Motor neuron (in vitro differentiated cells): ENCODE data around the gene FCRL5. TPM values are rescaled to one million over a fixed set of nuclear protein-coding genes. Genes with fewer than 3 reads are reported as not detected.
"Not testable (repeated sequence)": the region's sequence is repeated elsewhere in the genome, so short reads cannot be mapped to it uniquely, and the experiment has no call there.

Experiments
- ATAC-seq, 8 experiments: fragments of 200-7000 bp; cut with Tn5 transposase; replicated peaks in 6 of 8; 2 replicates each; pipeline ENCODE4 v1.8.0; 2021; ENCODE audit warnings: mild to moderate bottlenecking in 8 of 8, moderate library complexity in 8 of 8
- H3K27ac ChIP-seq, 2 donors: fragments of 250-450 bp; sonication (Bioruptor Pico); 2 replicates each; pipeline ENCODE4 v1.9.0; 2021; ENCODE audit warnings: antibody characterized with exemption in 2 of 2, mild to moderate bottlenecking in 2 of 2, moderate library complexity in 1 of 2
- H3K4me1 ChIP-seq, 2 donors: fragments of 250-450 bp; sonication (Bioruptor Pico); replicated peaks in 1 of 2; 2 replicates each; pipeline ENCODE4 v1.6.1; 2021; ENCODE audit warnings: antibody characterized with exemption in 2 of 2, mild to moderate bottlenecking in 2 of 2, moderate library complexity in 1 of 2
- H3K4me3 ChIP-seq, 5 donors: fragments of 250-450 bp; sonication (Bioruptor Pico); 2 replicates each; pipeline ENCODE4 v1.9.0; 2021; ENCODE audit warnings: antibody characterized with exemption in 5 of 5, mild to moderate bottlenecking in 5 of 5, moderate library complexity in 4 of 5
- WGBS, 10 experiments: fragments of 450-650 bp; shearing (Covaris generic); methylation state at CpG; one replicate each; pipeline ENCODE4 v1.0.0; 2022; 5-methylcytosine and 5-hydroxymethylcytosine counted together
- in situ Hi-C, 9 experiments: fragments of 400-800 bp; cut with MboI; loops; one replicate each; pipeline ENCODE4 v1.15.0; 2021; ENCODE audit warnings: low sequenced_read_pairs in 9 of 9, low pct_unique_long_range_greater_than_20kb in 2 of 9; ENCODE audit not compliant: unreplicated experiment in 9 of 9
- total RNA-seq, 8 experiments: library from RNA; unstranded; fragments of 300-600 nt; gene quantifications; 2 replicates each; pipeline versions ENCODE4 v1.2.3 to v1.2.4, GENCODE V29; 2022

Gene FCRL5
- total RNA-seq, 8 experiments from 2014 or later: 0.05 to 1.3 (median 0.18) TPM; not detected in 2

DNA sequence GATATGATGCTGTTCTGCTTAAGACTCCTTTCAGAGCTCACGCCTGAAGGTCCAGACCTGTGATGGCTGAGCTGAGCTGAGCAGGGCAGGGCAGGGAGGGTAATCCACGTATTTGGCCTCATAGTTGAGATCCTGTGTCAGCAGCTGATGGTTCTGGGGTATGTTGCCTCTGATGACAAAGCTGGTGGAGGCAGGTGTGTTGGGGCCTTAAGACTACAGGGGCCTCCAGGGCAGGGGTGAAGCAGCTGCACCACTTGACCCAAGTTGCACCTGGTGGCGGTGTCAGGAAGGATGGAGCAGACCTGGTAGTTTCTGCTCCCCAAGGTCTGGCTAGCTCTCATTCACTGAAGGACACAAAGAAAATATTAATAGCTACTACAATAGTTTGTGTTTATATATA, 57.0 kb downstream of the FCRL5 start:
- WGBS, 10 experiments: 11 to 100% (median 93%) methylated on average over 1 of the region's 3 CpGs; no CpG with 5 or more reads in 6 of the 10 experiments
- no peak for ATAC-seq
- no peaks in the 10 kb centered on the region for H3K4me1 ChIP-seq
- in situ Hi-C loops: loop anchor here in 6 of 9 experiments (25.0 kb wide), 4 partner anchors 283 to 408 kb away; partner anchors contain the start of gene ETV3L (in 1 of the 6)
- no peak overlapping the region for H3K27ac ChIP-seq
- H3K4me3 ChIP-seq: no peak overlapping the region

DNA sequence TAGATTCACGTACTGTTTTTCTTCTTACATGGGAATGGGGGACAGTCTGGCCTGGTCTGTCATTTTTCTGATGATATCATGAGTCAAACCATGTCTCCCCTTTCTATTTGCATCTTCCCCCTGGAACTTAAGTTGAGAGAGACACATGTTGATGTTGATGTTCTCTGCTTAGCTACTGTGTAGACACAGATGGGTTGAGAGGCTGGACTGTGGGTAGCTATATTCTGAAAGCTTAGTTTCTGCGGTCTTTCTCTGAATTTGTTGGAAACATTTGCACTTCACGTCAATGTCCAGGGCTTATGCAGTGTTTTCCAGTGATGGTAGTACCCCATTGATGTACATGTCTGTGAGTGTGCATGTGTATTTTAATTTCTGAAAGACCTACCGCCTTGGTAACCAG, 58.2 kb downstream of the FCRL5 start:
- ATAC-seq: no peak
- Histone ChIP-seq H3K27ac (no peak overlapping the region), H3K4me1 (no peaks in the 10 kb centered on the region), H3K4me3 (no peak overlapping the region)
- in situ Hi-C loops: loop anchor here in 6 of 9 experiments (25.0 kb wide), 4 partner anchors 282 to 407 kb away; partner anchors contain the start of gene ETV3L (in 1 of the 6)
- 38 to 100% (median 81%) methylated on average over 1 to 4 of the region's 4 CpGs; no CpG with 5 or more reads in 4 of the 10 experiments for WGBS, 10 experiments

GRCh38 chr1:157490467-157491165, 61.7 kb downstream of the FCRL5 start:
- Histone ChIP-seq H3K27ac (no peak overlapping the region), H3K4me3 (no peak overlapping the region), H3K4me1 (no peaks in the 10 kb centered on the region)
- ATAC-seq: peak in 6 of 8 experiments; percentile 29 to 82 (median 40)
- in situ Hi-C loops: loop anchor here in 6 of 9 experiments (25.0 kb wide), 4 partner anchors 278 to 403 kb away; partner anchors contain the start of gene ETV3L (in 1 of the 6)
- 0 to 100% (median 27%) methylated on average over 1 to 14 of the region's 14 CpGs; no CpG with 5 or more reads in 1 of the 10 experiments for WGBS, 10 experiments

DNA sequence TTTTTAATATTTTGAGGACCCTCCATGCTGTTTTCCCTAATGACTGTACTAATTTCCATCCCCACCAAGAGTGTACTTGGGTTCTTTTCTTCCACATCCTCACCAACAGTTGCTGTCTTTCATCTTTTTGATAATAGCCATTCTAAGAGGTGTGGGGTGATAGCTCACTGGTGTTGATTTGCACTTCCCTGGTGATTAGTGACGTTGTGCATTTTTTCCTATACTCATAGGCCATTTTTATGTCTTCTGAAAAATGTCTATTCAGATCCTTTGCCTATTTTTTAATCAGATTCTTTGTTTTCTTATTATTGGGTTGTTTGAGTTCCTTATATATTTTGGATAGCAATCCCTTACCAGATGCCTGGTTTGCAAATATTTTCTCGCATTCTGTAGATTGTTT, 64.2 kb downstream of the FCRL5 start:
- in situ Hi-C loops: loop anchor here in 7 of 9 experiments (5.0 to 25.0 kb wide), 7 partner anchors 111 to 401 kb away; partner anchors contain the start of gene ETV3L (in 1 of the 7)
- WGBS, 10 experiments: 10 to 100% (median 82%) methylated on average over 1 to 2 of the region's 2 CpGs
- Histone ChIP-seq H3K4me1 (no peaks in the 10 kb centered on the region), H3K4me3 (no peak overlapping the region), H3K27ac (no peak overlapping the region)
- no peak for ATAC-seq

DNA sequence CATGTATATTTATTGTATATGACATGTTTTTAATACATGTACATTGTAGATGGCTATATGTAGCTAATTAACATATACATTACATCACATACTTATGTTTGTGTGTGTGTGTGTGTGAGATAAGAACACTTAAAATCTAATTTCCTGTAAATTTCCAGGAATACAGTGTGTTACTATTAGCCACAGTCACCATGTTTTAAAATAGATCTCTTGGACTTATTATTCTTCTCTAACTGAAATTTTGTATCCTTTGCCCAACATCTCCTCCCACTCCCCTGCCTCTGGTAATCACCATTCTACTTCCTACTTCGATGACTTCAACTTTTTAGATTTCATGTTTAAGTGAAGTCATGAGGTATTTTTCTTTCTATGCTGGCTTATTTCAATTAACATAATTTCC, 64.8 kb downstream of the FCRL5 start:
- ATAC-seq: no peak
- Histone ChIP-seq H3K4me3 (no peak overlapping the region), H3K4me1 (no peaks in the 10 kb centered on the region), H3K27ac (no peak overlapping the region)
- WGBS, 10 experiments: 27 to 100% (median 100%) methylated on average over 1 of the region's 1 CpG; no CpG with 5 or more reads in 1 of the 10 experiments
- in situ Hi-C loops: loop anchor here in 7 of 9 experiments (5.0 to 25.0 kb wide), 7 partner anchors 110 to 400 kb away; partner anchors contain the start of gene ETV3L (in 1 of the 7)

DNA sequence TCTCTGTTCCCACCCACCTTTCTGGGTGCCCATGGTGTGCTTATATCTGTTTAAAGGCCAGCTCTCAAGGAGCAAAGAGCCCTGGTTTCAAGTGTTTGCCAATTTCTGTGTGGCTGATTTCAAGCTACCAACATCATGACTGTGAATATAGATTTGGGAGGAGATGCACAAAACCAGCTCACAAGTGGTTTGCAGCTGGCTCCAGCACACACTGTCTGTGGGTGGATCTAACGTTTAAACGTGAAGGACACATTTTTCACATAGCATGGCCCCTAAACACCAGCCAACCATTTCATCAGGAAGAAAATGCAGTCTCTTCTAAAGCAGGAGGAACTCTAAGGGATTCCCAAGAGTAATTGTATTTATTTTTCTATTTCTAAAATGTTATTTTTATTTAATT, 65.2 kb downstream of the FCRL5 start:
- Histone ChIP-seq H3K4me1 (no peaks in the 10 kb centered on the region), H3K27ac (no peak overlapping the region), H3K4me3 (no peak overlapping the region)
- ATAC-seq: peak in 1 of 8 experiments; percentile 69
- in situ Hi-C loops: loop anchor here in 7 of 9 experiments (5.0 to 25.0 kb wide), 7 partner anchors 110 to 400 kb away; partner anchors contain the start of gene ETV3L (in 1 of the 7)
- 0 to 73% (median 42%) methylated on average over 1 to 2 of the region's 2 CpGs; no CpG with 5 or more reads in 3 of the 10 experiments for WGBS, 10 experiments

GRCh38 chr1:157486400-157486799, 65.9 kb downstream of the FCRL5 start:
- WGBS, 10 experiments: 10 to 100% (median 76%) methylated on average over 1 to 2 of the region's 2 CpGs; no CpG with 5 or more reads in 2 of the 10 experiments
- ATAC-seq, H3K4me3 ChIP-seq, H3K27ac ChIP-seq, H3K4me1 ChIP-seq: not testable (repeated sequence)
- in situ Hi-C loops: loop anchor here in 7 of 9 experiments (5.0 to 25.0 kb wide), 7 partner anchors 109 to 399 kb away; partner anchors contain the start of gene ETV3L (in 1 of the 7)

DNA sequence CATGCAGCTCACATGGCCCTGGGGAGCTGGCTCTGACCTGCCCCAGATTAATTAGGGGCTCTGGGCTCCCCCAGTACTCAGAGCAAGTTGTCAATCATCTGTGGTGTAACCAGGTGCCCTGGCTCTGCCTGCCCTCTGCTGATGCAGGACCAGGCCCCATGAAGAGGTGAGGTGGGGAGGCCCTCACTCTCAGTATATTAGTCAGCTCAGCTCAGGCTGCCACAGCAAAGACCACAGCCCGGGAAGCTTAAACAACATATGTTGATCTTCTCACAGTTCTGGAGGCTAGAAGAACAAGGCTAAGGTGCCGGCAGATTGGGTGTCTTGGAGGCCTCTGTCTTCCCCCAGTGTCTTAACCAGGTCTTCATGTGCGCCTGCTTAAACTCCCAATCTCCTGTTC, 66.5 kb downstream of the FCRL5 start:
- Histone ChIP-seq H3K4me1 (no peaks in the 10 kb centered on the region), H3K4me3 (no peak overlapping the region), H3K27ac (no peak overlapping the region)
- WGBS, 10 experiments: 33 to 100% (median 80%) methylated on average over 1 to 3 of the region's 3 CpGs; no CpG with 5 or more reads in 4 of the 10 experiments
- in situ Hi-C loops: loop anchor here in 7 of 9 experiments (5.0 to 25.0 kb wide), 7 partner anchors 108 to 398 kb away; partner anchors contain the start of gene ETV3L (in 1 of the 7)
- ATAC-seq: no peak

GRCh38 chr1:157484573-157484972, 67.7 kb downstream of the FCRL5 start:
- ATAC-seq: no peak
- Histone ChIP-seq H3K4me3 (no peak overlapping the region), H3K4me1 (no peaks in the 10 kb centered on the region), H3K27ac (no peak overlapping the region)
- in situ Hi-C loops: loop anchor here in 7 of 9 experiments (10.0 to 25.0 kb wide), 6 partner anchors 110 to 397 kb away; partner anchors contain the start of gene ETV3L (in 1 of the 7)

DNA sequence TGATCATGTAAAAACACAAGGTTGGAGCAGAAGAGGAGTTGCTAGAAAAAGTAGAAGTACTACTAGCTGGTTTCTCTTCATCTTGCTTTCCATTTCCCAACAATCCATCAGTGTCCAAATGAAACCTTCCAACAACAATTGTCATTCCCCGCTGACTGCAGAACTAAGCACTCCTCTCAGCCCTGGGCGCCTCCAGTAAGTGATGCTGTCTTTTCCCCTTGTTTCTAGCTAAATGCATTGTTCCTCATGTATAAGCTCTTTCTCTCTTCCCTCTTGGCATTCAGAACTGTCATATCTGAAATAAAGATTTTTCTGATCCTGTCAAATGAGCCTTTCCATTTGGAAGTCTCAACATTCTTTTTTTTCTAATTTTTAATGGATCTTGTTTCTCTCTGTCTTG, 68.7 kb downstream of the FCRL5 start:
- in situ Hi-C loops: loop anchor here in 7 of 9 experiments (10.0 to 25.0 kb wide), 6 partner anchors 109 to 396 kb away; partner anchors contain the start of gene ETV3L (in 1 of the 7)
- Histone ChIP-seq H3K4me1 (no peaks in the 10 kb centered on the region), H3K4me3 (no peak overlapping the region), H3K27ac (no peak overlapping the region)
- 0 to 100% (median 67%) methylated on average over 1 to 2 of the region's 2 CpGs; no CpG with 5 or more reads in 1 of the 10 experiments for WGBS, 10 experiments
- no peak for ATAC-seq

GRCh38 chr1:157482717-157483116, 69.6 kb downstream of the FCRL5 start:
- Histone ChIP-seq H3K27ac (no peak overlapping the region), H3K4me1 (no peaks in the 10 kb centered on the region), H3K4me3 (no peak overlapping the region)
- WGBS, 10 experiments: 20 to 90% (median 62%) methylated on average over 1 to 2 of the region's 2 CpGs; no CpG with 5 or more reads in 5 of the 10 experiments
- in situ Hi-C loops: loop anchor here in 7 of 9 experiments (10.0 to 25.0 kb wide), 6 partner anchors 108 to 395 kb away; partner anchors contain the start of gene ETV3L (in 1 of the 7)
- no peak for ATAC-seq

DNA sequence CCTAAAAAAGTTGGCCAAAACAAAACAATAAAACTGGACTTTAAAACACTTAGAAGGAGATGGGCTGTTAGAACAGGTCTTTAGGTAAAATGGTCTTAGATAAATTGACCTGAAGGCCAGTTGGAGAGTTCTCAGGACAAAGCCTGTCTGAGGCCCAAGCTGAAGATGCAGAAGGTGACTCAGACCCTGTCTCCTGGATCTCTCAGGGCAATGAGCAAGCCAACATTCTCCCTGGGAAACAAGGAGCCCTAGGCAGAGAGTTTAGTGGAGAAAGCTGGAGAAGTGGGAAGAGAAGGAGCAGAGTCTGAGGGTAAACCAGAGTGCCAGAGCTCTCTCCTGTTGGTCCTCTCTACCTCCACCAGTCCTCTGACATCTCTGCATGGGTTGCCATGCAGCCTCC, 70.1 kb downstream of the FCRL5 start:
- in situ Hi-C loops: loop anchor here in 7 of 9 experiments (10.0 to 25.0 kb wide), 6 partner anchors 107 to 395 kb away; partner anchors contain the start of gene ETV3L (in 1 of the 7)
- no peaks in the 10 kb centered on the region for H3K4me1 ChIP-seq
- no peak for ATAC-seq
- H3K4me3 ChIP-seq: no peak overlapping the region
- no peak overlapping the region for H3K27ac ChIP-seq

DNA sequence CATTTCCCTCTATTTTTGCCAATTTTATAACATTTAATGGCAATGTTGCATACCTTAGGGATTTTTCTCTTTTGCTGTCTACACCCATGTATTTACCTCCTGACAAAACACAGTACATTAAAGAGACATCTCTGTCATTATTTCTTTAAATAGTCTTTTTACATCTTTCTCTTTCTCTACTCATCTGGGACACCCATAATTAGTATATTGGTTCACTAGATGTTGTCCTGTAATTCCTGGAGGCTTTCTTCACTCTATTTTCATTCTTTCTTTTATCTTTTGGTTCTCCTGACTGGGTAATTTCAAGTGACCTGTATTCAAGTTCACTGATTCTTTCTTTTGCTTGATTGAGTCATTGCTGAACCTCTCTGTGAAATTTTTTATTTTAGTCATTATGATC, 74.3 kb downstream of the FCRL5 start:
- in situ Hi-C loops: loop anchor here in 6 of 9 experiments (25.0 kb wide), 4 partner anchors 266 to 391 kb away; partner anchors contain the start of gene ETV3L (in 1 of the 6)

More for the DNA sequence above, 74.3 kb downstream of the FCRL5 start:
- no peak overlapping the region for H3K27ac ChIP-seq
- H3K4me1 ChIP-seq: no peaks in the 10 kb centered on the region
- H3K4me3 ChIP-seq: no peak overlapping the region
- no peak for ATAC-seq
